IMR-90 (cell line): Measurements from ENCODE around the gene ZNF621. TPM values are rescaled to one million over a fixed set of nuclear protein-coding genes. Genes with fewer than 3 reads are reported as not detected.

Experiments
- ATAC-seq: fragments of 200-7000 bp; cut with Tn5 transposase; 2 replicates; pipeline ENCODE4 v1.9.1; 2020; ENCODE audit warnings: low read depth, mild to moderate bottlenecking, moderate library complexity
- BruUV-seq: library from RNA; stranded (reverse); fragments of 400-500 nt; replicated peaks from 2 replicates; lab custom pipeline; 2021; lab: Mats Ljungman, UMichigan
- CTCF ChIA-PET: fragments of 300-600 bp; formaldehyde crosslinking; extraction: SDS; loops from one replicate; lab custom pipeline; 2021; ENCODE audit warnings: antibody characterized with exemption; lab: Yijun Ruan, JAX
- POLR2A ChIA-PET: fragments of 300-600 bp; sonication (Branson Sonifier 250); formaldehyde crosslinking; loops from one replicate; lab custom pipeline; 2022; ENCODE audit warnings: antibody characterized with exemption; ENCODE audit not compliant: unreplicated experiment; lab: Charles Lee
- DNase-seq: peaks from one replicate; pipeline ENCODE4 v3.0.0; 2013
- H2AFZ ChIP-seq: replicated peaks from 2 replicates; pipeline ENCODE3; 2013; ENCODE audit warnings: low read length, mild to moderate bottlenecking; ENCODE audit not compliant: poor library complexity
- H2AK5ac ChIP-seq: 2 replicates; pipeline ENCODE4 v1.6.1; 2013; ENCODE audit warnings: low read depth, low read length, inconsistent platforms
- H2AK9ac ChIP-seq: replicated peaks from 2 replicates; pipeline ENCODE3; 2013; ENCODE audit warnings: mild to moderate bottlenecking, low read depth, low read length, moderate library complexity; ENCODE audit not compliant: poor library complexity
- H2BK120ac ChIP-seq: 2 replicates; pipeline ENCODE4 v1.6.1; 2013; ENCODE audit warnings: low read depth, low read length, inconsistent platforms
- H2BK15ac ChIP-seq: 3 replicates; pipeline ENCODE4 v1.6.1; 2013; ENCODE audit warnings: low read depth, low read length, inconsistent platforms
- H2BK20ac ChIP-seq: 2 replicates; pipeline ENCODE4 v1.6.1; 2013; ENCODE audit warnings: low read depth, mild to moderate bottlenecking, inconsistent platforms, low read length, moderate library complexity
- H2BK5ac ChIP-seq: 2 replicates; pipeline ENCODE4 v1.6.1; 2013; ENCODE audit warnings: mild to moderate bottlenecking, low read depth, low read length, inconsistent platforms; ENCODE audit not compliant: poor library complexity, severe bottlenecking
- H3K14ac ChIP-seq: replicated peaks from 2 replicates; pipeline ENCODE4 v1.6.1; 2013; ENCODE audit warnings: low read depth, low read length, inconsistent platforms
- H3K18ac ChIP-seq: 2 replicates; pipeline ENCODE4 v1.6.1; 2013; ENCODE audit warnings: low read depth, low read length, control low read depth
- H3K23ac ChIP-seq: 2 replicates; pipeline ENCODE4 v1.6.1; 2013; ENCODE audit warnings: low read depth, low read length, inconsistent platforms
- H3K27ac ChIP-seq: 2 replicates; pipeline ENCODE4 v1.5.1; 2013; ENCODE audit warnings: mild to moderate bottlenecking, control low read depth, low read length; ENCODE audit not compliant: insufficient read depth
- H3K27me3 ChIP-seq: 2 replicates; pipeline ENCODE4 v1.6.1; 2013; ENCODE audit warnings: low read length; ENCODE audit not compliant: control insufficient read depth, insufficient read depth
- H3K36me3 ChIP-seq: 2 replicates; pipeline ENCODE4 v1.6.1; 2013; ENCODE audit warnings: low read length, mixed read lengths; ENCODE audit not compliant: control insufficient read depth, insufficient read depth
- H3K4ac ChIP-seq: 2 replicates; pipeline ENCODE4 v1.6.1; 2013; ENCODE audit warnings: low read depth, low read length, inconsistent platforms
- H3K4me1 ChIP-seq: 2 replicates; pipeline ENCODE4 v1.6.1; 2013; ENCODE audit warnings: low read length, mixed read lengths; ENCODE audit not compliant: control insufficient read depth, insufficient read depth
- H3K4me2 ChIP-seq: 2 replicates; pipeline ENCODE4 v1.6.1; 2013; ENCODE audit warnings: low read depth, mild to moderate bottlenecking, control low read depth, low read length, moderate library complexity
- H3K4me3 ChIP-seq: 2 replicates; pipeline ENCODE4 v1.5.1; 2013; ENCODE audit warnings: low read depth, mild to moderate bottlenecking, control low read depth, low read length, moderate library complexity; ENCODE audit not compliant: insufficient read depth
- H3K56ac ChIP-seq: 2 replicates; pipeline ENCODE4 v1.6.1; 2013; ENCODE audit warnings: low read length, inconsistent platforms; ENCODE audit not compliant: insufficient read depth; ENCODE audit errors: extremely low read depth
- H3K79me1 ChIP-seq, 2 experiments: 2 replicates each; pipeline ENCODE4 v1.6.1; 2013; ENCODE audit warnings: low read length in 2 of 2, inconsistent platforms in 1 of 2, low read depth in 1 of 2
- H3K9ac ChIP-seq: 2 replicates; pipeline ENCODE4 v1.6.1; 2013; ENCODE audit warnings: low read depth, low read length, control low read depth
- H3K9me1 ChIP-seq: 2 replicates; pipeline ENCODE4 v1.6.1; 2013; ENCODE audit warnings: low read length, inconsistent platforms; ENCODE audit not compliant: insufficient read depth
- H3K9me3 ChIP-seq: 2 replicates; pipeline ENCODE4 v1.6.1; 2013; ENCODE audit warnings: low read length; ENCODE audit not compliant: control insufficient read depth, insufficient read depth
- H4K20me1 ChIP-seq: 2 replicates; pipeline ENCODE4 v1.6.1; 2013; ENCODE audit warnings: low read length, inconsistent platforms; ENCODE audit not compliant: insufficient read depth
- H4K5ac ChIP-seq: 2 replicates; pipeline ENCODE4 v1.6.1; 2013; ENCODE audit warnings: mild to moderate bottlenecking, low read depth, low read length, control low read depth
- H4K8ac ChIP-seq, 2 experiments: 2 replicates each; pipeline ENCODE4 v1.6.1; 2013; ENCODE audit warnings: low read depth in 2 of 2, low read length in 2 of 2, control low read depth in 1 of 2, inconsistent platforms in 1 of 2
- H4K91ac ChIP-seq: 2 replicates; pipeline ENCODE4 v1.6.1; 2013; ENCODE audit warnings: low read depth, low read length, inconsistent platforms; ENCODE audit not compliant: insufficient read depth
- CHD1 ChIP-seq: IDR thresholded peaks from 2 replicates; pipeline ENCODE4 v1.6.1; 2012; ENCODE audit warnings: low read depth, low read length, improper control_type of control experiment
- NFE2L2 ChIP-seq: fragments of 150-350 bp; IDR thresholded peaks from 2 replicates; pipeline ENCODE4 v1.6.1; 2016; ENCODE audit warnings: low read depth, mild to moderate bottlenecking, low read length
- POLR2A ChIP-seq: IDR thresholded peaks from 2 replicates; pipeline ENCODE4 v1.6.1; 2012; ENCODE audit warnings: mild to moderate bottlenecking, low read depth, low read length
- WGBS, 2 experiments: methylation state at CpG; one replicate each; pipeline versions ENCODE4 v1.1.5 to v1.1.7; 2013; ENCODE audit warnings: missing lambda C conversion rate in 2 of 2; ENCODE audit not compliant: insufficient read length in 1 of 2; ENCODE audit errors: extremely low coverage in 2 of 2; 5-methylcytosine and 5-hydroxymethylcytosine counted together
- dilution Hi-C: fragments of 300-500 bp; cut with HindIII; formaldehyde crosslinking; loops from one replicate; pipeline ENCODE4 v1.14.3; 2018; ENCODE audit warnings: low sequenced_read_pairs; ENCODE audit not compliant: unreplicated experiment
- in situ Hi-C: fragments of 300-500 bp; cut with MboI; formaldehyde crosslinking; loops from 3 replicates; pipeline ENCODE4 v1.14.3; 2019; ENCODE audit warnings: low sequenced_read_pairs, inconsistent platforms, mixed read lengths
- intact Hi-C: fragments of 100-400 bp; cut with micrococcal nuclease; formaldehyde crosslinking; loops from 2 replicates; pipeline ENCODE4 v1.10.0; 2022
- polyA plus RNA-seq, 3 experiments: library from polyadenylated mRNA; depleted of rRNA; stranded (reverse); fragments of >200 nt; gene quantifications; 2 replicates each; pipeline ENCODE4 v1.2.3, GENCODE V29; 2012; ENCODE audit warnings: low replicate concordance in 1 of 3
- total RNA-seq: library from RNA; depleted of rRNA; stranded (reverse); fragments of >200 nt; gene quantifications from 2 replicates; pipeline ENCODE4 v1.2.3, GENCODE V29; 2012

ZNF621 gene
- total and polyA plus RNA-seq, 2 of the 4 experiments (the other 2 are of a cell fraction) = 7.3 to 8.3 TPM

GRCh38 chr3:40511031-40511718, 13.6 kb upstream of the ZNF621 start:
- Histone ChIP-seq H3K4me1 (no peaks in the 10 kb centered on the region), H3K4ac (no peak overlapping the region), H2BK5ac (no peak overlapping the region), H4K20me1 (no peaks in the 10 kb centered on the region), H2AK9ac (no peak overlapping the region), H2AK5ac (no peak overlapping the region), H4K91ac (no peak overlapping the region), H3K18ac (no peak overlapping the region), H2BK15ac (no peak overlapping the region), H3K56ac (no peak overlapping the region), H3K9ac (no peak overlapping the region), H3K4me2 (no peak overlapping the region), H2AFZ (no peak overlapping the region), H4K8ac (no peak overlapping the region), H3K27me3 (no peaks in the 10 kb centered on the region), H3K79me1 (no peaks in the 10 kb centered on the region), H2BK120ac (no peak overlapping the region), H3K27ac (no peak overlapping the region), H3K14ac (no peak overlapping the region), H4K5ac (no peak overlapping the region), H2BK20ac (no peak overlapping the region), H3K9me3 (no peaks in the 10 kb centered on the region), H3K9me1 (no peaks in the 10 kb centered on the region), H3K36me3 (no peaks in the 10 kb centered on the region), H3K23ac (no peak overlapping the region), H3K4me3 (no peak overlapping the region)
- intact Hi-C loops (no loop called here), in situ Hi-C loops (no loop called here), dilution Hi-C loops (no loop called here)
- CTCF ChIA-PET = no interaction called here
- TF ChIP-seq NFE2L2 = no peak
- no peak for TF ChIP-seq POLR2A
- TF ChIP-seq CHD1 = no peak
- WGBS, 2 experiments = no CpG with 5 or more reads among the region's 1 CpG
- POLR2A ChIA-PET = no interaction called here
- no TSS peak for BruUV-seq
- ATAC-seq (no peak), DNase-seq (no peak)
